ENCODE data around the gene CTLA4.
A peak's percentile ranks its signal among the peaks of the same experiment; 100 is the strongest.
"Not testable (repeated sequence)": the region's sequence is repeated elsewhere in the genome, so short reads cannot be mapped to it uniquely, and the experiment has no call there.

Gene CTLA4

GRCh38 chr2:203875471-203875870 lies 7.9 kb downstream of the CTLA4 start:
- no peak for TF ChIP-seq CTCF (IDR thresholded peaks at IDR 0.05; ENCODE audit: low read depth, low read length)
- no peak for DNase-seq (ENCODE audit: low read depth in 2 of 2)
- no peak overlapping the region for H3K4me3 ChIP-seq (replicated peaks in 1 of 2; ENCODE audit: low read depth in 2 of 2, low read length in 2 of 2)

GRCh38 chr2:203876328-203876727 lies 8.8 kb downstream of the CTLA4 start:
- no peak for DNase-seq (ENCODE audit: low read depth in 2 of 2)
- TF ChIP-seq CTCF (IDR thresholded peaks at IDR 0.05; ENCODE audit: low read depth, low read length) = no peak
- no peak overlapping the region for H3K4me3 ChIP-seq (replicated peaks in 1 of 2; ENCODE audit: low read depth in 2 of 2, low read length in 2 of 2)

GRCh38 chr2:203878063-203878462 lies 10.5 kb downstream of the CTLA4 start:
- H3K4me3 ChIP-seq (replicated peaks in 1 of 2; ENCODE audit: low read depth in 2 of 2, low read length in 2 of 2) = no peak overlapping the region
- no peak for TF ChIP-seq CTCF (IDR thresholded peaks at IDR 0.05; ENCODE audit: low read depth, low read length)
- peak in 1 of 2 donors; percentile 8 for DNase-seq (ENCODE audit: low read depth in 2 of 2)

GRCh38 chr2:203880557-203881125 lies 13.1 kb downstream of the CTLA4 start:
- no peak for DNase-seq (ENCODE audit: low read depth in 2 of 2)
- H3K4me3 ChIP-seq (replicated peaks in 1 of 2; ENCODE audit: low read depth in 2 of 2, low read length in 2 of 2) = no peak overlapping the region
- TF ChIP-seq CTCF (IDR thresholded peaks at IDR 0.05; ENCODE audit: low read depth, low read length) = no peak

GRCh38 chr2:203881185-203881584 lies 13.6 kb downstream of the CTLA4 start:
- not testable (repeated sequence) for DNase-seq (ENCODE audit: low read depth in 2 of 2); H3K4me3 ChIP-seq (replicated peaks in 1 of 2; ENCODE audit: low read depth in 2 of 2, low read length in 2 of 2)

- TF ChIP-seq CTCF (IDR thresholded peaks at IDR 0.05; ENCODE audit: low read depth, low read length) = no peak
- no peak for DNase-seq (ENCODE audit: low read depth in 2 of 2)
- H3K4me3 ChIP-seq (replicated peaks in 1 of 2; ENCODE audit: low read depth in 2 of 2, low read length in 2 of 2) = no peak overlapping the region
Observed at GRCh38 chr2:203882551-203882950, 15.0 kb downstream of the CTLA4 start.

- no peak overlapping the region for H3K4me3 ChIP-seq (replicated peaks in 1 of 2; ENCODE audit: low read depth in 2 of 2, low read length in 2 of 2)
- TF ChIP-seq CTCF (IDR thresholded peaks at IDR 0.05; ENCODE audit: low read depth, low read length) = no peak
- no peak for DNase-seq (ENCODE audit: low read depth in 2 of 2)
Observed at GRCh38 chr2:203886661-203887151, 19.1 kb downstream of the CTLA4 start.

All from cardiac fibroblast (primary cell).